Superior temporal gyrus (tissue), 1 donor: ENCODE data around the gene CBFA2T3.
"Not testable (repeated sequence)": the region's sequence is repeated elsewhere in the genome, so short reads cannot be mapped to it uniquely, and the experiment has no call there.

Experiments used
- DNase-seq: peaks from one replicate; pipeline ENCODE4 v3.0.0-alpha.2; 2016; ENCODE audit errors: extremely low spot score

The CBFA2T3 gene

DNA sequence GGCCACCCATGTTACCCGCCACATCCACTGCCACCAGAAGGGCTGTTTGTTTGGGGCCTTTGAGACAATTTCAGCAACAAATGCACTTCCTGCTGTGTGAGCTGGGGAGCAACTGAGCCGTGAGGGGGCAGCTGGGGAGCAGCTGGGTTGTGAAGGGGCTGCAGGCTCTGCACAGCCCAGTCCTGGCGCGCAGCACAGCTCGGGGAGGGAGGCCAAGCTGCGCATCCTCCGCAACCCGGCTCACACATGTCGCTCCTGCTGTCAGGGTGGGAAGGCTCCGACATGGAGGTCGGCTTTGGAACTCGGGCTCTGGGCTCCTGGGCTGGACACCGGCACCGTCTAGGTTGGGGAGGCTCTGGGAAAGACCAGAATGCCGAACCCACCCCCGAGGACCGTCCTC lies 53.6 kb downstream of the CBFA2T3 start:
- DNase-seq, result no peak

DNA sequence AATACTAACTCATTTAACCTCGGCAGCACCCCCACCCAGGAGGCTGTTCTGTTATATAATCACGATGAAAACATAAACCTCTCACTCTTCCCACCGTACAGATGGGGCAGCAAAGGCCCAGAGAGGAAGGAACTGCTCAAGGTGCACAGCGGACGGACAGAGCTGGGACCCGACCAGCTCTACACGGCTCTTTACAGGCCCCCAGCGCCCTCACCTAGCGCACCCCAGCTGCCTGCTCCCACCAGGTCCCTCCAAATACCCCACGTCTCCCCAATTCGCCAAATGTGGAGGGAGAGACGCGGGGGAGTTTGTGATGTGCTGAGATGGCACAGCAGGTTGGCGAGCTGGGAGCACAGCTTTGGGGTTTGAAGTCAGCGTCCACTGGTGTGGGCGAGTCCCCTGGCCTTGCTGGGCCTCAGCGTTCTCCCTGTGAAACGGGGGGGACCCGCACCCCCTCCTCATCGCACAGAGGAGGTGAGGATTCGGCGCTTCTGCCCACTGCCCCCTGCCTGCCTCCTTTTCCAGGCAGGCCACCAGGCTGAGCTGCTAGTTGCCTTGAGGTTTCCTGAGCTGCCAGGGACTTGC lies 54.1 kb downstream of the CBFA2T3 start:
- DNase-seq, result no peak

DNA sequence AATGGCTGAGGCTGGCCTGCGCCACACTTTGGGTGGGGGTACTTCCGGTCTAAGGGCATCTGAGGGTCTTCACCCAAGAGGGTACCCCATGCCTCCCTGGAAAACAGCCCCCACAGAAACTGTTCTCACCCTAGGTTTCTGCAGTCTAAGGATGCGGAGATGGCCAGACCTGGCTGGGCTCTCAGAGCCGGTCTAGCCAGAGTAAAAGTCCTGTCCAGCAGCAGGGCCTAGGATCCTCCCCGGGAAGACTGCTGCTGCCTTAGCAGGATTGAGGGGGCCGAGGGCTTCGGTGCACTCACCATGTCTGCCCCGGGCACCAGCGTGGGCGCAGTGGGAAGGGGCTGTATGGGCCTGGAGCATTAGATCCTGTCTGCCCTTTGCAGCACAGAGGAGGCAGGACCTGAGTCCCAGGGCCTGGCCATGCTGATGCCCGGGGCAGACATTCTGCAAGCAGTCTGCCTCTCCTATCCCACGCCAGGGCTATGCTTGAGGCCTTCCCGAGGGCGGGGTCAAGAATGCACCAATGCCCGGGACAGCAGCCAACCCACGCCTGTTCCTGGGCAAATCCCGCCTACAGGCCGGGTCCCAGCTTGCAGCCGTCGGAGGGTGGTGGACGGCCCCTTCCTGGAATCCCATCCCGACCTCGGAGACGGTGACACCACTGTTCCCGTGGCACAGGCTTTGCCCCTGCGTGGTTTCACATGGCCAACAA lies 54.7 kb downstream of the CBFA2T3 start:
- no peak for DNase-seq

DNA sequence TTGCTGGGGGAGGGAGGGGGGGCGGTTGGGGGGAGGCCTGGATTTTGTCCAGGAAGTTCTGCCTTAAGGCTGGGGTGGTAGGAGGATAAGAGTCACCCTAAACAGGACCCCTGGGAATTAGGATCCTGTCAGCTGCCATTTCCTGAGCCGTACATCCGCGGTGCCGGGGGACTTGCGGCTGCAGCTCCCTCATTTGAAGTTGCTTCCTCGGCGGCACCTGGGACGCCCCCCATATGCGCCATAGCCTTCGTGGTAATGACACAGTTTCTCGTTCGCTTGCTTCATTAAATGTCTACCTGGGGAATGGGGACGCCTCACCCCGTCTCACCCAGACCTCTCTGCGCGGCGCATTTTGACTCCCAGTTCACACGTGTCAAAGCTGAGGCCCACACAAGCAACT lies 55.4 kb downstream of the CBFA2T3 start:
- DNase-seq, result no peak

DNA sequence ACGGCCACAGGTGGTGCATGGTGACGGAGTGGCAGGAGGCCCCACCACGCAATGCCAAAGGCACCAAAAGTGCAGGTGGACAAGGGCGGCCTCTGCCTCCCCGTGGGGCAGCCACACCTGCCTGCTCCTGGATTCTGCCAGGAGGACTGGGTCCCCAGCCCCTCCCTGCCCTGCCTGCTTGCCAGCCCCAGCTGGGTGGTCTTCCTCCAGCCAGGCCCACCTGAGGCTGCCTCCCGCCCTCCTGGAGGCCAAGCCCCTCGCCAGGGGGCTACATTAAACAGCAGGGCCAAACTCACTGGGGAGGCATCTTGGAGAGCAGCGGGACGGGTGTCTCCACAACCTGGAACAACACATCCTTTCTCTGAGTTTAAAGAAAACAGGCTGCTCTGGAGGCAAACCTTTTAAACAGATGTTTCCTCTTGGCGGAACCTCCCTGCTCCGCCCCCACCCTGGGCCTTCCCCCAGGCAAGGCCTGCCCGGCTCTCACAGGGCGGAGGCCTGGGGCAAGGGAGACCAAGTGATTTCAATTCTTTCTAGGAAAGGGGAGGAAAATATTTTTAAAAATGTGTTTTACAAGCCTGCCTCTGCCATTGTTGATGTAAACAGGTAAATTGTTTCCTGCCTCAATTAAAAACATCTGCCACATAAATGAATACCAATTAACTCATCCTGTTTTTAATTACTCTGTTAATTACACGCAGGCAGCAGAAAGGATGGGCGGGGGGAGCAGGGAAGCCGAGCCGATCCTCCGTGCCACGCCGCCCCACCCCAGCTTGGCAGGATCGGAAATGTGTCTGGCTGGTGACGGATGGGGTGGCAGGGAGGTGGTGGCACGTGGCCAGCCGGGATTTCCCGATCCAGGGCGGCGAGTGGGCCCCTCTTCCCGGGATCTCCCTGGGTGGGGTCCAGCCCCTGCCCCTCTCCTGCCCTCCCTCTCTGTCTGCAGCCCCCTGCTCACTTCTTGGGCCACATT lies 56.1 kb downstream of the CBFA2T3 start:
- no peak for DNase-seq

DNA sequence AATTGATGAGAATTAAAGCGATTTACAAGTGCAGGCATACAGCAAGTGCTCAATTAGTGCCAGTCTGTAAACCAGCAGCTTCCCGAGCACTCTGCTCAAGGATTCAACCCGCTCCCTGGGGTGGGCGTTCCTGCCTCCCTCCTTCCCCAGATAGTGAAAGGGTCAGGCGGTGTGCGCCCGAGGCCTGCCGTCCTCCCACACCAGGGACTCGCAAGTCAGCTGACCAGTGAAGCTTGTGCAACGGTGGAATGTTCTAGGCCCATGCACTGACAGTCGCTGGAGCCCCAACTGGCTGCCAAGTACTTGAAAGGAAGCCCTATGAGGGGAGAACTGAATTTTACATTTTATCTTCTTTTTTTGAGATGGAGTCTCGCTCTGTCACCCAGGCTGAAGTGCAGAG lies 57.1 kb downstream of the CBFA2T3 start:
- DNase-seq, result no peak

DNA sequence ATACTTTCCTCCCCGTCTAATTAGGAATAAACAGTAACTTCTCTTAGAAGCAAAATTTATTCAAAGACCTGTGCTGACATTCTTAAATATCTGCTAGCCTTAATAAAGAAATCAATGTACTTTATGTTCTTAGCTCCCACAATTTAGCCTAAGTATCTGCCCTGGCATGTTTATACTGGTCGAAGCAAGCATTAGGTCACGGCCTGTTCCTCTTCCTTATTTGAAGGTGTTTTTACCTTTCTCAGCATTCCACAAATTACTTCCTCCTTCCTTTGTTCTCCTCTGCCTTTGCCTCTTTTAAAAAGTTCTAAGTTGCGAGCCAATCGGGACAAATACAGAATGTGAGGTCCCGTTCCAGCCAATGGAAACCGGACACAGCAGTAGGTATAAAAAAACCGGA lies 58.1 kb downstream of the CBFA2T3 start:
- DNase-seq, result not testable (repeated sequence)

DNA sequence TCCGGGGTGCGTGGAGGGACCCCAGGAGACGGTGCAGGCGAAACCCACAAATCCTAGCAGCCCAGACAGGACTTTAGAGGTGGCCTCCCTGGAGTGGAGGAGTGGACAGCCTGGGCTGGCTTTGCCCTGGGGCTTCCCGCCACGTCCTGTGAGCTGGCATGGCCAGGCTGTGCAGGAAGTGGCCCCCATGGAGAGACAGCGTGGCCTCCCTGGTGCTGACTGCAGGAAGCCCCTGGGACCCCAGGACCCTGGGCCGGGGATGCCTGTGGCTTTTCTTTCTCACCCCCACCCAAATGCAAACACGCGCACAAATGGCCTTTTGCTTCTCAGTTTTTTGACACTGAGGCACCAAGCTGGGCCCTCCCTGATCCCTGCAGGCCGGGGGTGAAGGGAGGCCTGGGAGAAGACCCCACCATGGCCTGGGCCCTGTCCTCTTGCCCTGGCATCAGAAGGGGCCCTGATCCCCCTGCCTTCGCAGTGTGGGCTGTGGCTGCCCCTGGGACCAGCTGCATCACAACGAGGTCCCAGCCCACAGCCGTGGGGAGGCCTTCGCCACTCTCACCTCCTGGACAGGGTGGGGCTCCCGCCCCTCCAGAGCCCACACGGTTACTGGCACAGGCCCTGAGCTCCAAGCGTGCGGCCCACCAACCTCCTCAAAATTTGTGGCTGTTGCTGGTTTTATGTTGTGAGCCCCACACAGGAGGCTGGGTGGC lies 58.9 kb downstream of the CBFA2T3 start:
- DNase-seq, result no peak

DNA sequence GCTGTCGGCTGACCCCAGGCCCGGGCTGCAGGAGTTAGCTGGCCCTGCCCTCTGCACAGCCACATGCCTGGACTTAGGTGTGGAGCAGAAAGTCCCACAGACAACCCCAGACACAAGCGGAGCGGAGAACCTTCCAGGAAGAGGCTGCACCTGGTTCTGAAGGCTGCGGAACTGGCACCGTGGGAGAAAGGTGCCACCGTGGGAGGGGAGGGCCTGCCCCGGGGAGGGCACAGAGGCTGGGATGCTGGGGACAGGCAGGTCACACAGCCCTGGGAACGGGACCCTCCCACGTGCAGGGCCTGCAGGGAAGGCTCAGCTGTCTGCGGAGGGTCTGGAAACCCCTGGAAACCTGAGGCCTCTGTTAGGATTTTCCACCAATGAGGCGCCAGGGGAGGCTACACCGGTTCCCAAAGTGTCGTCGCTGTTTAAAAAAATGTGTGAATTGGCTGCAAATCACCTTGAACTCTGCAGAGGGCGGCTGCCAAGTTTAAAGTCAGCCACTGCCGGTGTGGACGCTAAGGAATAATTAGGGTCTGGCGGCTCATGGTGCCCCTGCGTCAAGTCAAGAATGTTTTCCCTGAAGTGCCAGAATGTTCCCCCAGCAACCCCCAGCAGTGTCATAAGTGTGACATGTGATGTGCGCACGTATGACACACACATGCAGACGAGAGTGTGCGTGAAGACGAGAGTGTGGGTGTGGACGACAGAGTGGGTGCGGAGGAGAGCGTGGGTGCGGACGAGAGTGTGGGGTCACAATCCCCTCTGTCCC lies 59.7 kb downstream of the CBFA2T3 start:
- no peak for DNase-seq

DNA sequence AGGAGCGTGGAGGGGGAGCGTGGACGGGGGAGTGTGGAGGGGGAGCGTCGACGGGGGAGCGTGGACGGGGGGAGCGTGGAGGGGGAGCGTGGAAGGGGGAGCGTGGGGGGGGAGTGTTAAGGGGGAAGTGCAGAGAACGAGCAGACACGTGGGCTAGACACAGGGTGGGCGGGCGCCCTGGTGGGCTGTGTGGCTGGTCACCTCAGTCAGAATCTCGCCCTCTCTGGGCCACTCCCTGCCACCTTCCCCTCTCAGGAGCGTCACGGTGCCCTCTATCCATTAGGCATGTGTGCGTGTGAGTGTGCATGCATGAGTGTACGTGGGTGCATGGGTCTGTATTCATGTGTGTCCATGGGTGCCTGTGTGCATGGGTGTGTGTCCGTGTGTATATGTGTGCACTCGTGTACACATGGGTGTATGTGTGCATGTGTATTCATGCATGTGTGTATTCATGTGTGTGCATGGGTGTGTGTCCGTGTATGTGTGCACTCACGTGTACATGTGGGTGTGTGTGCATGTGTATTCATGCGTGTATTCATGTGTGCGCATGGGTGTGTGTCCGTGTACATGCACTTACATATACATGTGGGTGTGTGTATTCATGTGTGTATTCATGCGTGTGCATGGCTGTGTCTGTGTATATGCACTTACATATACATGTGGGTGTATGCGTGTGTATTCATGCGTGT lies 61.2 kb downstream of the CBFA2T3 start:
- DNase-seq, result no peak

DNA sequence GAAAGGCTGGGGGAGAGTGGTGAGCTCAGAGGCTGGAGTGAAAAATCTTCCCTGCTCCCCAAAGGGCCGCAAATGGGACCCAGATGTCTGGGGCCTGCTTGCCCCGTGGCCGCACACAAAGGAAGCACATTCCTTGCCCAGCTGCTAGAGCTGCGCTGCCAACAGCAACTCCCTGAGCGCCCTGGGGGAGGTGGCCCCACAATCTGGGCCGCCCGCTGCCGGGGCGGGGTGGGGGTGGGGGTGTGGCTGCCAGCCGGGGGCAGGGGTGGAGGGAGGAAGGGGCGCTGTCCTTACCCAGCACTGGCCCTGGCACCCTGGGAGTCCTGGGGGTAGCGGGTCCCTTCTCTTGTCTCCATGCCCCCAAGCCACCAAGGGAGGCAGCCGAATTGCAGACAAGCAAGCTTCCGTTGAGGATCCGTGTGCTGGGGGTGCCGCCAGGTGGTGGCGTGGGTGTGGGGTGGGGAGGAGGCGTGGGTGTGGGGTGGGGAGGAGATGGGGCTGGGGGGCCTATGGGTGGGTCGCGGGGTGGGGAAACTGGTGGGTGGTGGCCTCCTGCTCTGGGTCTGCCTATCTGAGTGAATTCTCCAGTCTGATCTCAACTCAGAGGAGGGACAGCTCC lies 62.1 kb downstream of the CBFA2T3 start:
- DNase-seq, result no peak

DNA sequence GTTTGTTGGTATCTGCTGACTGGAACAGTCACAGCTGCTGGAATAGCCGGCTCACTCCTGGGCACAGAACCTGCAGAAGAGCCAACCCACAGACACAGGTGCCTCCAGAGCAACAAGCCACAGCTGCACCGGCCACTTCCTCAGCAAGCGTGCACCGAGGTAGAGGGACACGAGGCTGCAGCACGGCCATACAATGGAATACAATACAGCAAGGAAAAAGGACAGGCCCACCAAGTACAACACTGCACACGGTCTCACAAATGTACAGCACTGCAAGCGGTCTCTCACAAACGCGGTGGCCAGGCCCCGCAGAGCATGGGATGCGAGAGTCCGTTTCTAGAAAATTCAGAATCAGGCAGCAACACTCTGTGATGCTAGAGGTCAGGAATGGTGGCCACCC lies 63.1 kb downstream of the CBFA2T3 start:
- no peak for DNase-seq

DNA sequence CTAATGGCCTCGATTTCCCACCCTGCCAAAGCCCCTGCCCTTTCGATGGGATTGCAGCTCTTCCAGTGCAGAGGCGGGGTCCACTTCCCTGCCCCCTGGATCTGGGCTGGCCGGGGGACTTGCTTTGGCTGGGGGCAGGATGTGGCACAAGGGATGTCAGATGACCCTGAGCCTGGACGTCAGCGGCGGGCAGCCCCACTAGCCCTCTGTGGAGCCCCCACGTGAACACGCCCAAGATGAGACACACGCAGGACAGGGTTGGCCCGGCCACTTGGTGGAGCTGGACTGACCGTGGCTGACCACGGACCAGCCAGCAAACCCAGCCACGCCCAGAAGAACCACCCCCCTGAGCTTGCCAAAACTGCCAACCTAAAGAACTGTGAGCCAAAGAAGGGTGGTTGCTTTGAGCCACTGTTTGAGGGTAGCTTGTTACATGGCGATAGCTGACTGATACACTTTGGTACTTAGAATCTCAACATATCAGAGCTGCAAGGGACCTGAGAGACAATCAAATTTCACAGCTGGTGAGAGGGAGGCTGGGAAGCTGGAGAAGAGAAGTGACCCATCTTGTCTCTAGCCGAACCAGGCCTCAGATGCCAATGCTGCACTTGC lies 63.9 kb downstream of the CBFA2T3 start:
- no peak for DNase-seq

DNA sequence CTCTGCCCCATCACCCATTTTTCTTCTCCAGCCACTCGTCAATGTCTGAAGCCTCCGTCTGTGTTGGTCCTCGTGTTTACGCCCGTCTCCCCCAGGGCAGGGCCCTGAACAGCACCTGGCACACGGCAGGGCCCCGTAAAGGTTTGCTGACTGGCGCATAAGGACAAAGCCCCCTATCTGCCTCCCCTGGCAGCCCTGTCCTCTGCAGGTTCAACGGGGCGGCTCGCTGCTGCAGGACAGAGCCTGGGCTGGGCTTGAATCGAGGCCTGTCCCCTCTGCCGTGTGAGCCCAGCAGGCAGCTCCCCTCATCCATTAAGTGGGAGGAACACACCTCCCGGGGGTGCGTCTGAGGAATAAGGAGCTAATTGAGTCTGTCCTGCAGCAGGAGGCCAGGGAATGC lies 64.5 kb downstream of the CBFA2T3 start:
- no peak for DNase-seq

DNA sequence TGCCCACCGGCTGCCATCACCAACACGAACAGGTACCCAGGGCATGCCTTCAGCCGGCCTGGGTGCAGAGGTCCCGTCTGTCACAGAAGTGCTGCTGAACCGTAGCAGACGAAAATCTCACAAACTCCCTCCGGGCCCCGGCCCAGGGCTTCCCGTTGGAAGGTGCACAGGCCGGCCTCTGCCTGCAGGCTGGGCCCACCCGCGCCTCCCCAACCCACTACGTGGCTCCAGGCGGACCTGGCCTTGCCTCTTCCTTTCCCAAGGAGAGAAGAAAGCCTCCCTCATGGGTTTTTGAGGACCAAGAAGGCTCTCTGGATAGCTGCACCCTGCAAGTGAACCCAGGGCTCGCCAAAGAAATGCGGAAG lies 65.1 kb downstream of the CBFA2T3 start:
- no peak for DNase-seq

DNA sequence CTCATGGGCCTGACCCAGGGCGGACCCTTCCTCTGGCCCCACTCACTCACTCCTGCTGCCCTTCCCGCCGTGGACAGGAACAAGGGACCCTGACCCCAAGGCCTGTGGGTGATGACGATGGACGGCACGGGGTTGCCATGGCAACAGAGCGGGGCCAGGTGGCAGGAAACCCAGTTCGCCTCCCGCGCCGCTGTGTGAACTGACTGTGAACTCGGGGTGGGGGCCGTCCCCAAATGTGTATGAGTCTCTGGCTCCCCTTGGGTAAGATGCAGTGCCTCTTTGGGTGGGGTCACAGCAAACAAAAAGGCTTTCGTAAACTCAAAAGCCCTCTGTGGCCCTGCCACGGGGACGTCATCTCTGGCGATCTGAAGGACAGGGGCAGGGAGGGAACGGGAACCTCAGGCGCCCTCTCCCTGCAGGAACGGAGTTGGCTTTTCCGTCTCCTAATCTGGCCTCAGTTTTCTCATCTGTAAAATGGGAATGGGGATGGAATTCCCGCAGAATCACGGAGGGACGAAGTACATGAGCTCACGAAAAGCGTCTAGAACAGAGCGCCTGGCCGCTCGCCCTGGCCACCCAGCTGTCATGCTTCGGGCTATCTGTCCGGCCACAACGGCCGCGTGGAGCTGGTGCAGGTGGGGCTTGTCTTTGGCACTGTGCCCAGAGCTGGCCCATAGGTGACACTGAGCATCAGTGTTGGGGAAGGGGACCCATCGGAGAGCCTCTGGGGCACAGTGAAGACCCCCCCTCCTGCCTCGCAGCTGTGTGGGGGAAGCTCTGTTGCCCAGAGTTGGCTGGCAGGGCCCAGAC lies 65.7 kb downstream of the CBFA2T3 start:
- no peak for DNase-seq

DNA sequence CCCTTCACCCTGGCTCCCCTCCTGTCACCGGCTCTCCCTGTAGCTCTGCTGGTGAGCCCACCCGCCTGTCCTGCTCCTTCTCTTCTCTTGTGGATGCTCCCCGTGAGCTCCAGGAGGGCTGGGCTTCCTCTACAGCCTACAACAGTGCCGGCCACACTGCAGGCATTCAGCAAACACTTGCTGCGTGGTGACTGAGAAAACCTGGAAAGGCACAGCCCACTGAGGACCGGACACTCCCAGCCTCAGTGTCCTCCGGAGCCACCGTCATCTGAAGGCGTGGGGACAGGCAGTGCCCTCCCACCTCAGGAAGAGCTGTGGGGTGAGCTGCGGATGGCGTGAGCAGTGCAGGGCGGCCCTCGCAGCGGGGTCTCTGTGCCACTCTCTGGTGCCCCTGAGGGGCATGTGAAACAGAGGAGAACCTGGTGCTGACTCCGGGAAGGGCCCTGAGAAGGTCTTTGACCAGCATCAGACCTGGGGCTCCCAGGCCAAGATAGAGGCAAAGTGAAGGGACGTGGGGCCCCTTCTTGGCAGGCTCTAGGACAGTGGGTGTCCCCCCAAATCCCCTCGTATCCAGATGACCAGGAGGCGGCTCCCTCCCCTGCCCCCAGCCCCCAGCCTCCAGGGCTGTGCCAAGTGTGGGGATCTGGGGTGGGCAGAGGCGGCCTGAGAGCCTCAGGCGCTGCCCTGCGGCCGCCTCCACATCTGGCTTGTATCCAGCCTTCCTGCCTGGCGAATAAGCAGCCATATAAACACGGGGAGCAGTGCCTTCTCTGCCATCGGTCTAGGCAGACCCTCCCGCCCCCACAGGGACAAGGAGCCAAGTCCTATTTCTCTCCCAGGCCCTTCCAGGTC lies 66.5 kb downstream of the CBFA2T3 start:
- DNase-seq, result no peak
